ENCODE results near the gene OCLN. TPM values are rescaled to one million over a fixed set of nuclear protein-coding genes. Genes with fewer than 3 reads are reported as not detected.

Gene OCLN
- total RNA-seq, 1 donor from 2014 or later, result 12.8 TPM

- peaks cover 19% of the 10 kb centered on the region for H3K4me1 ChIP-seq
- DNase-seq (ENCODE audit: extremely low spot score in 2 of 2), result no peak
Measured at GRCh38 chr5:69492923-69493395, 369 bp downstream of the OCLN start.

GRCh38 chr5:69493396-69494133 is 975 bp downstream of the OCLN start:
- DNase-seq (ENCODE audit: extremely low spot score in 2 of 2), result no peak
- peak overlapping the region; percentile 58 to 78 for H3K4me3 ChIP-seq
- H3K27ac ChIP-seq, result peak overlapping the region; percentile 52
- intact Hi-C loops (cut with DNase I), result no loop called here
- peaks cover 19% of the 10 kb centered on the region for H3K4me1 ChIP-seq
- TF ChIP-seq POLR2A (IDR thresholded peaks at IDR 0.05) (no peak), POLR2AphosphoS5 (IDR thresholded peaks at IDR 0.05; ENCODE audit: insufficient read depth in 1 of 2, low read depth in 1 of 2) (no peak), CTCF (IDR thresholded peaks at IDR 0.05) (no peak)
- H3K27me3 ChIP-seq, result no peaks in the 10 kb centered on the region
- H3K9me3 ChIP-seq, result no peaks in the 10 kb centered on the region
- H3K36me3 ChIP-seq, result no peaks in the 10 kb centered on the region

More at GRCh38 chr5:69492923-69493395, 369 bp downstream of the OCLN start:
- Histone ChIP-seq H3K9me3 (no peaks in the 10 kb centered on the region), H3K27ac (peak overlapping the region; percentile 52), H3K27me3 (no peaks in the 10 kb centered on the region), H3K36me3 (no peaks in the 10 kb centered on the region), H3K4me3 (peak overlapping the region; percentile 58 to 78)
- intact Hi-C loops (cut with DNase I), result no loop called here
- TF ChIP-seq POLR2AphosphoS5 (IDR thresholded peaks at IDR 0.05; ENCODE audit: insufficient read depth in 1 of 2, low read depth in 1 of 2), result no peak
- no peak for TF ChIP-seq POLR2A (IDR thresholded peaks at IDR 0.05)

- no peaks in the 10 kb centered on the region for H3K27me3 ChIP-seq
- no peaks in the 10 kb centered on the region for H3K9me3 ChIP-seq
- TF ChIP-seq POLR2AphosphoS5 (IDR thresholded peaks at IDR 0.05; ENCODE audit: insufficient read depth in 1 of 2, low read depth in 1 of 2) (no peak), CTCF (IDR thresholded peaks at IDR 0.05) (no peak)
- intact Hi-C loops (cut with DNase I), result no loop called here
- no peak for DNase-seq (ENCODE audit: extremely low spot score in 2 of 2)
- H3K36me3 ChIP-seq, result no peaks in the 10 kb centered on the region
- no peak overlapping the region for H3K27ac ChIP-seq
- no peak overlapping the region for H3K4me3 ChIP-seq
- H3K4me1 ChIP-seq, result peaks cover 19% of the 10 kb centered on the region
Measured at GRCh38 chr5:69494452-69494851, 1.9 kb downstream of the OCLN start.

GRCh38 chr5:69497006-69497520 is 4.5 kb downstream of the OCLN start:
- Histone ChIP-seq H3K27me3 (no peaks in the 10 kb centered on the region), H3K36me3 (no peaks in the 10 kb centered on the region), H3K9me3 (no peaks in the 10 kb centered on the region), H3K4me1 (peaks cover 19% of the 10 kb centered on the region), H3K27ac (no peak overlapping the region), H3K4me3 (no peak overlapping the region)
- DNase-seq (ENCODE audit: extremely low spot score in 2 of 2), result no peak
- TF ChIP-seq POLR2AphosphoS5 (IDR thresholded peaks at IDR 0.05; ENCODE audit: insufficient read depth in 1 of 2, low read depth in 1 of 2) (no peak), POLR2A (IDR thresholded peaks at IDR 0.05) (no peak)
- intact Hi-C loops (cut with DNase I), result no loop called here

GRCh38 chr5:69498384-69498783 is 5.8 kb downstream of the OCLN start:
- H3K36me3 ChIP-seq, result no peaks in the 10 kb centered on the region
- H3K4me1 ChIP-seq, result peaks cover 8% of the 10 kb centered on the region
- H3K27me3 ChIP-seq, result no peaks in the 10 kb centered on the region
- no peak overlapping the region for H3K27ac ChIP-seq
- intact Hi-C loops (cut with DNase I), result no loop called here
- H3K4me3 ChIP-seq, result no peak overlapping the region
- TF ChIP-seq CTCF (IDR thresholded peaks at IDR 0.05), result no peak
- TF ChIP-seq POLR2AphosphoS5 (IDR thresholded peaks at IDR 0.05; ENCODE audit: insufficient read depth in 1 of 2, low read depth in 1 of 2), result no peak
- TF ChIP-seq POLR2A (IDR thresholded peaks at IDR 0.05), result no peak
- H3K9me3 ChIP-seq, result no peaks in the 10 kb centered on the region
- no peak for DNase-seq (ENCODE audit: extremely low spot score in 2 of 2)

- TF ChIP-seq CTCF (IDR thresholded peaks at IDR 0.05), result no peak
- TF ChIP-seq POLR2A (IDR thresholded peaks at IDR 0.05), result no peak
- TF ChIP-seq POLR2AphosphoS5 (IDR thresholded peaks at IDR 0.05; ENCODE audit: insufficient read depth in 1 of 2, low read depth in 1 of 2), result no peak
- no peaks in the 10 kb centered on the region for H3K36me3 ChIP-seq
- intact Hi-C loops (cut with DNase I), result no loop called here
- no peaks in the 10 kb centered on the region for H3K27me3 ChIP-seq
- DNase-seq (ENCODE audit: extremely low spot score in 2 of 2), result no peak
- no peak overlapping the region for H3K4me3 ChIP-seq
- no peaks in the 10 kb centered on the region for H3K4me1 ChIP-seq
- H3K9me3 ChIP-seq, result no peaks in the 10 kb centered on the region
- no peak overlapping the region for H3K27ac ChIP-seq
Measured at GRCh38 chr5:69502367-69502766, 9.8 kb downstream of the OCLN start.
